H1 (cell line): Measurements from ENCODE around the gene ICAM3. TPM values are rescaled to one million over a fixed set of nuclear protein-coding genes. Genes with fewer than 3 reads are reported as not detected.

ENCODE experiments used
- CTCF ChIA-PET: fragments of 300-600 bp; sonication (Branson Sonifier 250); formaldehyde crosslinking; loops from one replicate; lab custom pipeline; 2021; ENCODE audit not compliant: partially characterized antibody; lab: Charles Lee
- POLR2A ChIA-PET: fragments of 300-600 bp; sonication (Branson Sonifier 250); formaldehyde crosslinking; loops from one replicate; lab custom pipeline; 2021; ENCODE audit warnings: inconsistent platforms; ENCODE audit not compliant: partially characterized antibody; lab: Charles Lee
- DNase-seq, 2 experiments: peaks; one replicate each; pipeline versions ENCODE4 v3.0.0 to v3.0.0-alpha.2; 2010 to 2022; ENCODE audit warnings: low spot score in 2 of 2, low read depth in 1 of 2, mixed read lengths in 1 of 2
- FAIRE-seq: peaks from 2 replicates; lab custom pipeline; 2011; peaks lifted over from hg19 to GRCh38; lab: Jason Lieb, UNC
- H2AFZ ChIP-seq: 2 replicates; pipeline ENCODE4 v1.8.1; 2012; ENCODE audit warnings: low read length, inconsistent platforms
- H2AK5ac ChIP-seq: 2 replicates; pipeline ENCODE4 v1.6.1; 2013; ENCODE audit warnings: low read depth, low read length
- H2BK120ac ChIP-seq: replicated peaks from 2 replicates; pipeline ENCODE3; 2013; ENCODE audit warnings: low read depth, low read length, inconsistent platforms
- H2BK12ac ChIP-seq: 2 replicates; pipeline ENCODE4 v1.6.1; 2013; ENCODE audit warnings: low read depth, low read length
- H2BK15ac ChIP-seq: 2 replicates; pipeline ENCODE4 v1.6.1; 2013; ENCODE audit warnings: low read length
- H2BK20ac ChIP-seq: 2 replicates; pipeline ENCODE4 v1.6.1; 2013; ENCODE audit warnings: low read length
- H2BK5ac ChIP-seq: 2 replicates; pipeline ENCODE4 v1.6.1; 2013; ENCODE audit warnings: low read depth, low read length
- H3K14ac ChIP-seq: 2 replicates; pipeline ENCODE4 v1.6.1; 2013; ENCODE audit warnings: inconsistent platforms; ENCODE audit not compliant: insufficient read length
- H3K18ac ChIP-seq: 2 replicates; pipeline ENCODE4 v1.6.1; 2013; ENCODE audit warnings: low read length; ENCODE audit errors: extremely low read depth
- H3K23ac ChIP-seq: 2 replicates; pipeline ENCODE4 v1.6.1; 2013; ENCODE audit warnings: inconsistent platforms; ENCODE audit not compliant: insufficient read length
- H3K23me2 ChIP-seq: 2 replicates; pipeline ENCODE4 v1.6.1; 2013; ENCODE audit warnings: low read depth, low read length
- H3K27ac ChIP-seq: 2 replicates; pipeline ENCODE4 v1.6.1; 2011; ENCODE audit warnings: low read depth, low read length, inconsistent platforms
- H3K27me3 ChIP-seq, 4 experiments: replicated peaks in 1 of 4; 1 replicate in 1 of 4; 2 replicates in 3 of 4; pipeline versions ENCODE4 v1.6.1 to v1.8.1; 2011 to 2013; ENCODE audit warnings: low read length in 3 of 4, mild to moderate bottlenecking in 3 of 4, inconsistent platforms in 2 of 4, mixed read lengths in 2 of 4, moderate library complexity in 1 of 4; ENCODE audit not compliant: control insufficient read depth in 3 of 4, insufficient read depth in 3 of 4; ENCODE audit errors: extremely low read depth in 1 of 4
- H3K36me3 ChIP-seq, 4 experiments: 2 replicates each; pipeline versions ENCODE4 v1.6.1 to v1.8.1; 2011 to 2013; ENCODE audit warnings: mild to moderate bottlenecking in 4 of 4, low read length in 3 of 4, moderate library complexity in 2 of 4, control low read depth in 1 of 4, inconsistent platforms in 1 of 4; ENCODE audit not compliant: insufficient read depth in 4 of 4, control insufficient read depth in 2 of 4
- H3K4ac ChIP-seq: replicated peaks from 2 replicates; pipeline ENCODE3; 2013; ENCODE audit warnings: low read length, low read depth, mixed read lengths, inconsistent platforms; ENCODE audit not compliant: insufficient read length
- H3K4me1 ChIP-seq, 4 experiments: replicated peaks in 1 of 4; 1 replicate in 1 of 4; 2 replicates in 3 of 4; pipeline versions ENCODE4 v1.6.1 to v1.8.1; 2011 to 2013; ENCODE audit warnings: low read length in 3 of 4, inconsistent platforms in 2 of 4, mixed read lengths in 1 of 4; ENCODE audit not compliant: insufficient read depth in 4 of 4, control insufficient read depth in 3 of 4
- H3K4me2 ChIP-seq, 2 experiments: 2 replicates each; pipeline versions ENCODE4 v1.6.1 to v1.8.1; 2011 to 2013; ENCODE audit warnings: low read depth in 2 of 2, low read length in 2 of 2, control low read depth in 1 of 2, inconsistent platforms in 1 of 2, mild to moderate bottlenecking in 1 of 2; ENCODE audit not compliant: insufficient read depth in 1 of 2
- H3K4me3 ChIP-seq, 4 experiments: fragments of 200-600, 300-600 bp in 1 of 4; sonication (generic), shearing (Covaris generic), sonication (Bioruptor Twin) in 1 of 4; 2 replicates each; pipeline versions ENCODE4 v1.5.1 to v1.8.1; 2011 to 2016; ENCODE audit warnings: low read length in 4 of 4, low read depth in 3 of 4, control low read depth in 2 of 4, inconsistent platforms in 2 of 4, mild to moderate bottlenecking in 2 of 4, mixed read lengths in 1 of 4, moderate library complexity in 1 of 4; ENCODE audit not compliant: insufficient read depth in 2 of 4; ENCODE audit errors: extremely low read depth in 1 of 4
- H3K56ac ChIP-seq: replicated peaks from 2 replicates; pipeline ENCODE3; 2013; ENCODE audit warnings: low read depth, mild to moderate bottlenecking, mixed read lengths, low read length, inconsistent platforms; ENCODE audit not compliant: insufficient read length
- H3K79me1 ChIP-seq: 2 replicates; pipeline ENCODE4 v1.6.1; 2013; ENCODE audit warnings: low read depth, low read length, control low read depth
- H3K79me2 ChIP-seq, 2 experiments: 2 replicates each; pipeline versions ENCODE4 v1.6.1 to v1.8.1; 2012 to 2013; ENCODE audit warnings: low read length in 2 of 2, mild to moderate bottlenecking in 2 of 2, inconsistent platforms in 1 of 2; ENCODE audit not compliant: insufficient read depth in 2 of 2, control insufficient read depth in 1 of 2
- H3K9ac ChIP-seq, 4 experiments: replicated peaks in 1 of 4; 1 replicate in 1 of 4; 2 replicates in 3 of 4; pipeline versions ENCODE4 v1.6.1 to v1.8.1; 2011 to 2013; ENCODE audit warnings: low read depth in 3 of 4, low read length in 3 of 4, control low read depth in 2 of 4, mild to moderate bottlenecking in 2 of 4, moderate library complexity in 2 of 4, inconsistent platforms in 1 of 4; ENCODE audit errors: extremely low read depth in 1 of 4
- H3K9me3 ChIP-seq, 2 experiments: 2 replicates each; pipeline versions ENCODE4 v1.6.1 to v1.8.1; 2012 to 2013; ENCODE audit warnings: mild to moderate bottlenecking in 2 of 2, moderate library complexity in 2 of 2, control low read depth in 1 of 2, inconsistent platforms in 1 of 2, low read depth in 1 of 2, low read length in 1 of 2, mixed read lengths in 1 of 2; ENCODE audit not compliant: insufficient read depth in 2 of 2
- H4K20me1 ChIP-seq, 2 experiments: replicated peaks in 1 of 2; 2 replicates each; pipeline versions ENCODE3 to v1.8.1; 2011 to 2013; ENCODE audit warnings: inconsistent platforms in 2 of 2, low read length in 2 of 2, mild to moderate bottlenecking in 1 of 2; ENCODE audit not compliant: insufficient read depth in 2 of 2, control insufficient read depth in 1 of 2
- H4K5ac ChIP-seq: 2 replicates; pipeline ENCODE4 v1.6.1; 2013; ENCODE audit warnings: low read length, low read depth, mixed read lengths, inconsistent platforms; ENCODE audit not compliant: insufficient read length
- H4K8ac ChIP-seq: 2 replicates; pipeline ENCODE4 v1.8.0; 2013; ENCODE audit warnings: mild to moderate bottlenecking, moderate library complexity, low read length, inconsistent platforms; ENCODE audit not compliant: insufficient read depth; ENCODE audit errors: extremely low read depth
- H4K91ac ChIP-seq: replicated peaks from 2 replicates; pipeline ENCODE3; 2013; ENCODE audit warnings: low read length, mixed read lengths, inconsistent platforms; ENCODE audit not compliant: insufficient read length
- EGR1 ChIP-seq: IDR thresholded peaks from 2 replicates; pipeline ENCODE4 v1.6.1; 2011; ENCODE audit warnings: low read depth, low read length, borderline replicate concordance
- JUND ChIP-seq: IDR thresholded peaks from 2 replicates; pipeline ENCODE4 v1.6.1; 2011; ENCODE audit warnings: mild to moderate bottlenecking, improper control_type of control experiment, low read length
- POLR2A ChIP-seq, 2 experiments: IDR thresholded peaks; 1 replicate in 1 of 2; 2 replicates in 1 of 2; pipeline ENCODE4 v1.6.1; 2011; ENCODE audit warnings: low read depth in 2 of 2, low read length in 2 of 2, mild to moderate bottlenecking in 2 of 2; ENCODE audit errors: control extremely low read depth in 1 of 2
- RFX5 ChIP-seq: IDR thresholded peaks from 2 replicates; pipeline ENCODE4 v1.6.1; 2011; ENCODE audit warnings: low read depth, low read length, improper control_type of control experiment, borderline replicate concordance
- RXRA ChIP-seq: IDR thresholded peaks from 2 replicates; pipeline ENCODE4 v1.6.1; 2011; ENCODE audit warnings: low read depth, mild to moderate bottlenecking, low read length, moderate library complexity; ENCODE audit not compliant: insufficient read depth
- SAP30 ChIP-seq: fragments of 300-600 bp; sonication (generic); IDR thresholded peaks from 2 replicates; pipeline ENCODE4 v1.7.1; 2012; ENCODE audit warnings: low read length, moderate library complexity, mild to moderate bottlenecking, inconsistent platforms; ENCODE audit not compliant: insufficient read depth, insufficient replicate concordance
- SIRT6 ChIP-seq: IDR thresholded peaks from one replicate; pipeline ENCODE4 v1.7.1; 2012; ENCODE audit warnings: low read length, inconsistent platforms
- whole genome bisulfite sequencing, 2 experiments: shearing (Covaris generic) in 1 of 2; methylation state at CpG; one replicate each; pipeline versions ENCODE4 v1.1.6 to v1.1.7; 2013 to 2015; ENCODE audit warnings: low lambda C conversion rate in 2 of 2, mixed read lengths in 2 of 2, inconsistent platforms in 1 of 2, low coverage in 1 of 2, missing lambda C conversion rate in 1 of 2; ENCODE audit not compliant: insufficient replicate concordance in 2 of 2, insufficient coverage in 1 of 2, insufficient read length in 1 of 2; ENCODE audit errors: extremely low coverage in 1 of 2, missing lambda C conversion rate in 1 of 2; 5-methylcytosine and 5-hydroxymethylcytosine counted together
- polyA plus RNA-seq, 7 experiments: library from polyadenylated mRNA; depleted of rRNA in 3 of 7; stranded (reverse) in 5 of 7; unstranded in 2 of 7; fragments of >200 nt in 5 of 7; fragments of 200-250 nt in 2 of 7; gene quantifications; 1 replicate in 5 of 7; 2 replicates in 1 of 7; 4 replicates in 1 of 7; pipeline versions ENCODE4 v1.2.1 to v1.2.3, GENCODE V29; 2011 to 2013; ENCODE audit warnings: missing spikeins in 2 of 7, mixed read lengths in 2 of 7
- total RNA-seq: library from RNA; stranded (reverse); fragmentation: NEBNext Ultra II Directional; extraction: Animal tissue kit (Norgen Biotek cat#: 25700); gene quantifications from 2 replicates; pipeline ENCODE4 v1.2.1, GENCODE V29; 2021
- TF ChIP-seq, protein P1 (sequence below): IDR thresholded peaks from 2 replicates; pipeline ENCODE4 v1.6.1; 2012; ENCODE audit warnings: inconsistent platforms

The ICAM3 gene
- total and polyA plus RNA-seq, 2 of the 8 experiments (the other 6 are each of a cell fraction or from before 2014, with no cell fraction given), result 15.4 to 16.5 TPM

DNA sequence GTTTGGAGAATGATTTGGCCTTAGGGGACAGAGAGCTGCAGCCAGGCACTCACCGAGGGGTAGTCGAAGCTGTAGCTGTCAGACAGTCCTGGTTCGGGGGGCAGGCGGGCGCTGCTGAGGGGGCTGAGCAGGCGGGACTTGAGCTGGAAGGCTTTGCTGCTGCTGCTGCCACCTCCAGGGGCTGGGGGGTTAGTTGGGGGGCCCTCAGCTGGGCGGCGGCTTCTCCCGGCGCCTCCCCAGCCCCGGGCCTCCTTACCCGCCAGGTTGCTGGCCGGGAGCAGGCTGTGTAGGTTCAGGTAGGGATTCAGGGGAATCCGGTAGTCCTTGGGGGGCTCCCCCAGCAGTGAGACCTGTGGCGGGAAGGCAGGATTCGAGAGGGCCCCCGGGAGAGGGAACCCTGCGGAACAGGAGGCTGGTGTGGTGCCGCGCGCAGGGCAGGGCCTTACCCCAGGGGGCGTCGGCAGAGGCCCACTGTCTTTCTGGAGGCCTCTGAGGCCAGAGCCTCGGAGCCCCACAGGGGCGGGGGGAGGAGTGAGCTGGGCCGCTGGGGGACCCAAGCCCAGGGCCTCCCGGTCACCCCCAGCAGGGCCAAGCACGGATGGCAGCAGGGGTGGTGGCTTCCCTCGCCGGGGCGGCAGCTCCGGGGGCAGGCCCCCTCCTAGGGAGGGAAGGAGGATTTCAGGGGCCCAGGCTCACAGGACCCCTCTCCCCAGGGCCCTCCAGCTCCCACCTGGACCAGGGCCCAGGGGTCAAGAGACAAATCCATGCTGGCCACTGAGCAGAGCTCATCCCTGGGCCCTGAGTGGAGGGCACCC, 18.6 kb downstream of the ICAM3 start:
- no peaks in the 10 kb centered on the region; the same call in 1 of the 2 replicates for H3K23me2 ChIP-seq
- H3K23ac ChIP-seq, result no peak overlapping the region
- H3K14ac ChIP-seq, result no peak overlapping the region
- no peak overlapping the region for H4K91ac ChIP-seq
- H3K36me3 ChIP-seq, result peaks cover 23 to 68% (median 51%) of the 10 kb centered on the region in 4 experiments
- no peak overlapping the region for H2AK5ac ChIP-seq
- no peak overlapping the region for H3K4me3 ChIP-seq
- FAIRE-seq (no peak), DNase-seq (no peak)
- no peak overlapping the region for H2BK12ac ChIP-seq
- H3K4me2 ChIP-seq, result no peak overlapping the region
- no peaks in the 10 kb centered on the region for H3K9me3 ChIP-seq
- H3K56ac ChIP-seq, result no peak overlapping the region
- H3K27ac ChIP-seq, result no peak overlapping the region
- H2BK5ac ChIP-seq, result no peak overlapping the region
- ChIA-PET CTCF (interaction anchor here (0.6 to 2.4 kb wide), 9 partner anchors 9 to 68 kb away, joined by 3 to 13 read pairs (median 3); partner anchors contain the start of gene ZGLP1), POLR2A (interaction anchor here (1.5 to 11.4 kb wide), 3 partner anchors 12 to 31 kb away, joined by 6 to 104 read pairs (median 7); partner anchors contain the start of genes ICAM5 and RAVER1)
- H2BK20ac ChIP-seq, result no peak overlapping the region
- no peaks in the 10 kb centered on the region; a peak in 1 of 7 replicates for H3K27me3 ChIP-seq
- H2BK15ac ChIP-seq, result no peak overlapping the region
- WGBS, 2 experiments, result 88% methylated on average over 25 of the region's 32 CpGs; no CpG with 5 or more reads in 1 of the 2 experiments
- no peak overlapping the region for H4K8ac ChIP-seq
- no peaks in the 10 kb centered on the region for H3K79me1 ChIP-seq
- H3K9ac ChIP-seq, result no peak overlapping the region
- H3K4me1 ChIP-seq, result no peaks in the 10 kb centered on the region; a peak in 1 of 7 replicates
- no peaks in the 10 kb centered on the region for H3K79me2 ChIP-seq
- H4K5ac ChIP-seq, result no peak overlapping the region
- no peak overlapping the region for H2BK120ac ChIP-seq
- peaks cover 0 to 12% of the 10 kb centered on the region in 2 experiments for H4K20me1 ChIP-seq
- no peak overlapping the region for H3K18ac ChIP-seq
- H2AFZ ChIP-seq, result no peak overlapping the region
- TF ChIP-seq SIRT6 (no peak), POLR2A (IDR thresholded peaks at IDR 0.05; ENCODE audit: control extremely low read depth in 1 of 2, low read depth in 2 of 2, low read length in 2 of 2) (no peak), RFX5 (no peak), JUND (no peak), RXRA (no peak), SAP30 (no peak), EGR1 (no peak)
- TF ChIP-seq, protein P1, sequence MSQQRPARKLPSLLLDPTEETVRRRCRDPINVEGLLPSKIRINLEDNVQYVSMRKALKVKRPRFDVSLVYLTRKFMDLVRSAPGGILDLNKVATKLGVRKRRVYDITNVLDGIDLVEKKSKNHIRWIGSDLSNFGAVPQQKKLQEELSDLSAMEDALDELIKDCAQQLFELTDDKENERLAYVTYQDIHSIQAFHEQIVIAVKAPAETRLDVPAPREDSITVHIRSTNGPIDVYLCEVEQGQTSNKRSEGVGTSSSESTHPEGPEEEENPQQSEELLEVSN, result no peak
- H3K4ac ChIP-seq, result no peak overlapping the region
